GM21526 (cell line): ENCODE data around the gene TBRG4.
"Not testable (repeated sequence)": the region's sequence is repeated elsewhere in the genome, so short reads cannot be mapped to it uniquely, and the experiment has no call there.

Source experiments
- ATAC-seq: cut with Tn5 transposase; IDR thresholded peaks from one replicate; pipeline ENCODE4 v1.9.1; 2021; ENCODE audit warnings: moderate library complexity; ENCODE audit not compliant: unreplicated experiment, low FRiP score

The TBRG4 gene

GRCh38 chr7:45111298-45112223 lies at the start of gene TBRG4:
Gene TBRG4, minus strand, starts transcription at chr7:45111697. Its CDS starts 2,460 bp downstream, at chr7:45109237.
- ATAC-seq: peak; percentile 95

DNA sequence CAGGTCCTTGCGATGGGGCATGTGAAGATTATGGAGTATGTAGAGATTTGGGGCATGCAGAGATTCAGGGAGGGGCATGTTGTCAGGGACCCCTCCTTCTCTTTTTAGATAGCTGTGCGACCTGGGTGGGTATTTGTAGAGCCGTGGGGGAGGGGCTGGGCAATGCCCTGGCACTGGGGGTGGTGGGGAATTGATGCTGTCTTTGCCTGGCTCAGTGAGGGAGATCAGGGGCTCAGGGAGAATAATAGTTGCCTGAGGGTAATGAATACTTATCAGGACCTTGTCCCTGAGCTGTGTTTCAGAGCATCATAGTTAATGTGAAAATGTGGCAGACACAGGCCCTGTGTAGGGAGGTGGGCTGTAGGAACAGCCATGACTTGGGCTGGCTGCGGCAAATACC lies 49.6 kb upstream of the TBRG4 start:
- no peak for ATAC-seq

DNA sequence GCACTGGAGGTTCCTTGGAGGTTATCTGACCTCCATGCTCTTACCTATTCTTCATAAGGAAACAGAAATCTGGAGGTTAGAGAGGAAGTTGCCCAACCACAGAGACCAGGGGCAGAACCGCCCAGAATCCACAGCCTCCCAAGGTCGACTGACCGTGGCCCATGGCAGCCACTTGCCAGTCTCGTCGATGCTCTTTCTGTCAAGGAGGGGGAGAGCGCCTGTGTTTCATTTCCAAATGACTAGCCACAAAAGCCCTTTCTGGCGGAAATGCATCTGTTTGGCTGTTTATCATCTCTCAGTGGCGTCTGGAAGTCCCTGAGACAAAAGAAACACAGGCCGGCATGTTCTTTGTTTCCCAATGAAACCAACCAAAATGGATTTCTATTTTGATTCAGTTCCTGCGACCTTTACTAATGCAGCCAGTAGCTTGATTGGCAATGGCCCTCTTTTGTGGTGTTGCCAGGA lies 49.0 kb upstream of the TBRG4 start:
- ATAC-seq: no peak

DNA sequence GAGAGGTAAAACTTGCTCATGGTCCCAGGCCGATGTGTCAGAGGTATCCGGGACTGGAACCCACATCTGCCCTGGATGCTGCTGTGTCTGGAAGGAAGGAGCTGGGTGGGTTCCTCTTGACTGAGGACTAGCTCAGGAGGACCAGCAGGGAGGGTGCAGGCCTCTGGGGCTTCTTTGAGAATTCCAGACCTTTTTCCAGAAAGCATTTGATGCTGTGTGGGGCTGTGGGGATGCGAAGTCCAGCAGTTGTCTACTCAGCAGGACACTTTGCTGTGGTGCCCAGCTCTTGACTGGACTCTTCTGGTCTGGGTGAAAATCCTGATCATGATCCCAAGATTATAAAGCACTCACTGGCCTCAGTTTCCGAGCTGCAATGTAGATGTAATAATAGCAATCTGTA lies 47.8 kb upstream of the TBRG4 start:
- no peak for ATAC-seq

- no peak for ATAC-seq
Observed at GRCh38 chr7:45158471-45158870, 47.0 kb upstream of the TBRG4 start.

DNA sequence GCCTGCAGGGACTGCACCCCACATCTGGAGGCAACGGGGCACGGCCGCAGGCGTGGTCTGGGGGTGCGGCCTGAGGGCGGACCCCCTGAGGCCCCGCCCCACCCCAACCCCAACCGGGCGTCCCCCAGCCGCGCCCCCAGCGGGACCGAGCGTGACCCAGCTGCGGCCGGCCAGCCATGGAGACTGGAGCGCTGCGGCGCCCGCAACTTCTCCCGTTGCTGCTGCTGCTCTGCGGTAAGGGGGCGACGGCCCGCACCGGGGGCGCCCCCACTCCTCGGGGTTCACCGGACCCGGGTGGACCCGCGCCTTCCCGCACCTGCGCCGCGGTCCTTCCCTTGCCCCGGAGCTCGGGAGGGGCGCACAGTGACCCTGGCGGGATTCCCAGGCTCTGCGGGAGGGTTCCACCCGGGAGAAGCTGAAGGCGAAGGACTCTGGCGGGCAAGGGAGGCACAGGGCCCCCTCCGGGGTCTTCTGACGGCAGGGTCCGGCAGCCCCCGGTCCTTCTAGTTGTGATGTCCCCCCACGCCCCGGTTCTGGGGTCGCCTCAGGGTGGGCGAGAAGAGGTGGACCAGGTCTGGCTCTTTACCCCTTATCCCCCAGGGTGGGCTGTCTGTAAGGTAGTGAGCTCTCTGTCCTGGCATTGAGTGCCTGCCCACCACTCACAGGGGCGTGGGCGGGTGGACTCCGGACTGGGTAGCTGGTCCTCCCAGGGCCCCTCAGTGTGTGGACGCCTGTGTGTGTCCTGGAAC lies 46.3 kb upstream of the TBRG4 start, which contains the start of gene RAMP3:
Gene RAMP3 (plus strand): TSS at position 139 of the 749 bp plus-strand sequence. CDS start 38 bp downstream, at position 177.
- no peak for ATAC-seq

DNA sequence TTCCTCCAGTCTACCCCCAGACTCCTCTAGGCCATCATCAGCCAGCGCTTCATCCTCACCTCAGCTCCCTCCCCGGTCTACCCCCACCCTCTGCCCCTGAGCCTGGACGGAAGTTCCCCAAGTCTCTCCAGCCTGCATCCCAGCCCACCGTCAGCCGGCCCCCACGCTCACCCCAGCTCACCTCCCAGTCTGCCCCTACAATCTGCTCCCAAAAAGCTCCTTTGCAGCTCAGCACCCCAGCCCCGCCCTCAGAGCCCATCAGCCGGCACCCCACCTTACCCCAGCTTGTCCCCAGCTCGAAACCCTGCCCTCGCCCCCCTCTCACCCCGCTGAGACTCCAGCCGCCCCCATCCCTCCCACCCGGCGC lies 45.8 kb upstream of the TBRG4 start:
- no peak for ATAC-seq

- ATAC-seq: no peak
Observed at GRCh38 chr7:45156516-45157272, 45.2 kb upstream of the TBRG4 start.

DNA sequence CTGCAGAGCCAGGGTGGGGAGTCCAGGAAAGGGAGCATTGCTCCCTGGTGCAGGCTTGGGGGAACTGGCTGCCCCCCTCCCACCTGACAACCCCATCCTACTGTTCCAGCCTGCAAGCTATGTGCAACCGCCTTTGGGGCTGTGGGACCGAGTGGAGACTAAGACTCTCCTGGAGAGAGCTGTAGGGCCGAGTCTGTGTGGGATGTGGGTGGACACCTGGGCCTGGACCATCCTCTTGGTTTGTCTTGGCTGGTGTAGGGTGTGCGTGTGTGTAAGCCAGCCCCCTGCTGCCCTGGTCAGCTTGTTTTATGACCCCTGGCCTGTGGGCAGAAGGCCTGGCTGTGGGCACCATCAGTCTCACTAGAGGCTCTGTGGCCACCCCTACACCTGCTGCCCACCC lies 44.4 kb upstream of the TBRG4 start:
- no peak for ATAC-seq

- ATAC-seq: no peak
Observed at GRCh38 chr7:45155357-45155900, 43.9 kb upstream of the TBRG4 start.

DNA sequence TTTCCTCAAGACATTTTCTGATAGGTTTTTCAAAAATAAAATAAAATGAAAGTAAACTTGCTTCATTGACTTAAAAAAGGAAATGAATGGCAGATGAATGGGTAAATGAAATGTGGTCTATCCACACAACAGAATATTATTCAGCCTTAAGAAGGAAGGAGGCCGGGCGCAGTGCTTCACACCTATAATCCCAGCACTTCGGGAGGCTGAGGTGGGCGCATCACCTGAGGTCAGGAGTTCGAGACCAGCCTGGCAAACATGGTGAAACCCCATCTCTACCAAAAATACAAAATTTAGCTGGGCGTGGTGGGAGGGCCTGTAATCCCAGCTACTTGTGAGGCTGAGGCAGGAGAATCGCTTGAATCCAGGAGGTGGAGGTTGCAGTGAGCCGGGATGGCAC lies 42.4 kb upstream of the TBRG4 start:
- ATAC-seq: not testable (repeated sequence)

DNA sequence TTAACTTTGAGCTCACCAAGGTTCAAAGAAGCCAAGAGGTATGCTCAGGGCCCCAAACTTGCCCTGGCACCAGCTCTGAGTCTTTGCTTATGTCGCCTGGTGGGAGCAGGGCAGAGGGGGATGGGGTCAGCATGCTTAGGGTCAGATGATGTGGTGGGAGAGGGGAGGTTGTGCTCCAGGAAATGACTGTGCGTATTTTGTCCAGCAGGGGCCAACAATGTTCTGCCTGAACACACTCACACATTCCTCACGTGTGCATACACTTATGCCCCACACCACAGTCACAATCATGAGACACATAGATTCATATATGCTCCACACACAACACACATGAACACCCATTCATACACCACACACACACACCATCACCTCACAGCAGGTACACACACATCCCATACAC lies 41.7 kb upstream of the TBRG4 start:
- ATAC-seq: no peak

DNA sequence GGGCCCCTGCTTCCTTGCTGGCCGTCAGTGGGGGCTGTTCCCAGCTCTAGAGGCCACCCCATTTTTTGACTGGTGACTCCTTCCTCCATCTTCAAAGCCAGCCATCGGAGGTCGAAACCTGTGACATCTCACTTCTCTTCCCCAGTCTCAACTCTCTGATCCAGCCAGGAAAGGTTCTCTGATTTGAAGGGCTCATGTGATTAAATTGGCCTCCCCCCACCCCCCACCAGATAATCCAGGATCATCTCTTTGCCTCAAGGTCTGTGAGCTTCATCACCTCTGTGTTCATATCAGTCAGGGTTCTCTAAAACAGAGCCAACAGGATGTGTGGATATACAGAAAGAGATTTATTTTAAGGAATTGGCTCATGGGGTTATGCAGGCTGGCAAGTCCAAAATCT lies 40.5 kb upstream of the TBRG4 start:
- no peak for ATAC-seq

- no peak for ATAC-seq
Observed at GRCh38 chr7:45151131-45151684, 39.7 kb upstream of the TBRG4 start.

DNA sequence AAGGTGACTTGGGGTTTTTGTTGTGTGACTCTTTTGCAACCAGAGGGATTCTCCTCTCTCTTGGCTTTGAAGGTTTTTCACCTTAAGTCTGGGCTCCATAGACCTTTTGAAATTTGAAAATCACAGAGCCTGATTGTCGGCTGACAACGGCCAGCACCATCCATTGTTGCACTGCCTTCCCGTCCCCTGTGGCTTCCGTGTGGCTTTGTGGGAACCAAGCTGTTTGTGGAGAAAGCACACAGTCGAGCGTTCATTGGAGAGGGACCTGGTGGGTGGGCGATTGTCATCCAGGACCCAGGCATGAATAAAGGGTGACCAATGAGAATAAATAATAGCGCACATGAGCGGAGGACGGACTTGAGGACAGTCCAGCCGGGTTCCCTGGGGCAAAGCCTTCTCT lies 38.7 kb upstream of the TBRG4 start:
- no peak for ATAC-seq

DNA sequence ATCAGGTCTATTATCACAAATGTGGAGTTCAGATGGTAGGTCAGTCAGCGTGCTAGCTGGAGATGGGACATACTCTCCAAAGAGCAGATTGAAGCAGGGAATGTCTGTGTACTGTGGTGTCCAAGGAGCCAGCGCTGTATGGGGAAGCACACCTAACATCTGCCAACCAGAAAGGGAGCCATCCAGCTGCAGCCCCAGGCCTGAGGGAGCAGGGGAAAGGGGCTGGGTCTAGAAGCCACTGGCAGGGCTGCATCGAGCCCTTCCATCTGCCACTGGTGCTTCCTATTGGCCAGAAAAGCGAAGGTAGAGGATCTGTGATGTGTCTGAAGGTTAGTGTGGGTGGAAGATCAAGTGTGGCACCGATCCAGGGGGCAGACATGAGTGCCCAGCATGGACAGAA lies 38.1 kb upstream of the TBRG4 start:
- ATAC-seq: no peak

- ATAC-seq: no peak
Observed at GRCh38 chr7:45148653-45148973, 37.1 kb upstream of the TBRG4 start.

GRCh38 chr7:45147858-45148652 lies 36.6 kb upstream of the TBRG4 start:
- no peak for ATAC-seq

- no peak for ATAC-seq
Observed at GRCh38 chr7:45146531-45147379, 35.3 kb upstream of the TBRG4 start.
